ENCODE measurements around the gene BCL6. TPM values are rescaled to one million over a fixed set of nuclear protein-coding genes. Genes with fewer than 3 reads are reported as not detected.

BCL6 gene
- total and polyA plus RNA-seq, 2 of the 8 experiments (the other 6 are each of a cell fraction or from before 2014, with no cell fraction given), result 5.7 to 10.4 TPM

- TF ChIP-seq, protein P1, sequence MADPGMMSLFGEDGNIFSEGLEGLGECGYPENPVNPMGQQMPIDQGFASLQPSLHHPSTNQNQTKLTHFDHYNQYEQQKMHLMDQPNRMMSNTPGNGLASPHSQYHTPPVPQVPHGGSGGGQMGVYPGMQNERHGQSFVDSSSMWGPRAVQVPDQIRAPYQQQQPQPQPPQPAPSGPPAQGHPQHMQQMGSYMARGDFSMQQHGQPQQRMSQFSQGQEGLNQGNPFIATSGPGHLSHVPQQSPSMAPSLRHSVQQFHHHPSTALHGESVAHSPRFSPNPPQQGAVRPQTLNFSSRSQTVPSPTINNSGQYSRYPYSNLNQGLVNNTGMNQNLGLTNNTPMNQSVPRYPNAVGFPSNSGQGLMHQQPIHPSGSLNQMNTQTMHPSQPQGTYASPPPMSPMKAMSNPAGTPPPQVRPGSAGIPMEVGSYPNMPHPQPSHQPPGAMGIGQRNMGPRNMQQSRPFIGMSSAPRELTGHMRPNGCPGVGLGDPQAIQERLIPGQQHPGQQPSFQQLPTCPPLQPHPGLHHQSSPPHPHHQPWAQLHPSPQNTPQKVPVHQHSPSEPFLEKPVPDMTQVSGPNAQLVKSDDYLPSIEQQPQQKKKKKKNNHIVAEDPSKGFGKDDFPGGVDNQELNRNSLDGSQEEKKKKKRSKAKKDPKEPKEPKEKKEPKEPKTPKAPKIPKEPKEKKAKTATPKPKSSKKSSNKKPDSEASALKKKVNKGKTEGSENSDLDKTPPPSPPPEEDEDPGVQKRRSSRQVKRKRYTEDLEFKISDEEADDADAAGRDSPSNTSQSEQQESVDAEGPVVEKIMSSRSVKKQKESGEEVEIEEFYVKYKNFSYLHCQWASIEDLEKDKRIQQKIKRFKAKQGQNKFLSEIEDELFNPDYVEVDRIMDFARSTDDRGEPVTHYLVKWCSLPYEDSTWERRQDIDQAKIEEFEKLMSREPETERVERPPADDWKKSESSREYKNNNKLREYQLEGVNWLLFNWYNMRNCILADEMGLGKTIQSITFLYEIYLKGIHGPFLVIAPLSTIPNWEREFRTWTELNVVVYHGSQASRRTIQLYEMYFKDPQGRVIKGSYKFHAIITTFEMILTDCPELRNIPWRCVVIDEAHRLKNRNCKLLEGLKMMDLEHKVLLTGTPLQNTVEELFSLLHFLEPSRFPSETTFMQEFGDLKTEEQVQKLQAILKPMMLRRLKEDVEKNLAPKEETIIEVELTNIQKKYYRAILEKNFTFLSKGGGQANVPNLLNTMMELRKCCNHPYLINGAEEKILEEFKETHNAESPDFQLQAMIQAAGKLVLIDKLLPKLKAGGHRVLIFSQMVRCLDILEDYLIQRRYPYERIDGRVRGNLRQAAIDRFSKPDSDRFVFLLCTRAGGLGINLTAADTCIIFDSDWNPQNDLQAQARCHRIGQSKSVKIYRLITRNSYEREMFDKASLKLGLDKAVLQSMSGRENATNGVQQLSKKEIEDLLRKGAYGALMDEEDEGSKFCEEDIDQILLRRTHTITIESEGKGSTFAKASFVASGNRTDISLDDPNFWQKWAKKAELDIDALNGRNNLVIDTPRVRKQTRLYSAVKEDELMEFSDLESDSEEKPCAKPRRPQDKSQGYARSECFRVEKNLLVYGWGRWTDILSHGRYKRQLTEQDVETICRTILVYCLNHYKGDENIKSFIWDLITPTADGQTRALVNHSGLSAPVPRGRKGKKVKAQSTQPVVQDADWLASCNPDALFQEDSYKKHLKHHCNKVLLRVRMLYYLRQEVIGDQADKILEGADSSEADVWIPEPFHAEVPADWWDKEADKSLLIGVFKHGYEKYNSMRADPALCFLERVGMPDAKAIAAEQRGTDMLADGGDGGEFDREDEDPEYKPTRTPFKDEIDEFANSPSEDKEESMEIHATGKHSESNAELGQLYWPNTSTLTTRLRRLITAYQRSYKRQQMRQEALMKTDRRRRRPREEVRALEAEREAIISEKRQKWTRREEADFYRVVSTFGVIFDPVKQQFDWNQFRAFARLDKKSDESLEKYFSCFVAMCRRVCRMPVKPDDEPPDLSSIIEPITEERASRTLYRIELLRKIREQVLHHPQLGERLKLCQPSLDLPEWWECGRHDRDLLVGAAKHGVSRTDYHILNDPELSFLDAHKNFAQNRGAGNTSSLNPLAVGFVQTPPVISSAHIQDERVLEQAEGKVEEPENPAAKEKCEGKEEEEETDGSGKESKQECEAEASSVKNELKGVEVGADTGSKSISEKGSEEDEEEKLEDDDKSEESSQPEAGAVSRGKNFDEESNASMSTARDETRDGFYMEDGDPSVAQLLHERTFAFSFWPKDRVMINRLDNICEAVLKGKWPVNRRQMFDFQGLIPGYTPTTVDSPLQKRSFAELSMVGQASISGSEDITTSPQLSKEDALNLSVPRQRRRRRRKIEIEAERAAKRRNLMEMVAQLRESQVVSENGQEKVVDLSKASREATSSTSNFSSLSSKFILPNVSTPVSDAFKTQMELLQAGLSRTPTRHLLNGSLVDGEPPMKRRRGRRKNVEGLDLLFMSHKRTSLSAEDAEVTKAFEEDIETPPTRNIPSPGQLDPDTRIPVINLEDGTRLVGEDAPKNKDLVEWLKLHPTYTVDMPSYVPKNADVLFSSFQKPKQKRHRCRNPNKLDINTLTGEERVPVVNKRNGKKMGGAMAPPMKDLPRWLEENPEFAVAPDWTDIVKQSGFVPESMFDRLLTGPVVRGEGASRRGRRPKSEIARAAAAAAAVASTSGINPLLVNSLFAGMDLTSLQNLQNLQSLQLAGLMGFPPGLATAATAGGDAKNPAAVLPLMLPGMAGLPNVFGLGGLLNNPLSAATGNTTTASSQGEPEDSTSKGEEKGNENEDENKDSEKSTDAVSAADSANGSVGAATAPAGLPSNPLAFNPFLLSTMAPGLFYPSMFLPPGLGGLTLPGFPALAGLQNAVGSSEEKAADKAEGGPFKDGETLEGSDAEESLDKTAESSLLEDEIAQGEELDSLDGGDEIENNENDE (IDR thresholded peaks at IDR 0.05; ENCODE audit: insufficient replicate concordance, low read length), result no peak
- TF ChIP-seq RNF2 (IDR thresholded peaks at IDR 0.05; ENCODE audit: borderline replicate concordance, low read depth, low read length, missing control alignments, poor library complexity, severe bottlenecking) (no peak), SIRT6 (IDR thresholded peaks at IDR 0.05; ENCODE audit: low read length) (no peak), CREB1 (IDR thresholded peaks at IDR 0.05) (no peak), TAF1 (IDR thresholded peaks at IDR 0.05; ENCODE audit: low read depth, low read length) (no peak), BCL11A (IDR thresholded peaks at IDR 0.05; ENCODE audit: low read depth in 2 of 2, low read length in 2 of 2) (no peak), CTCF (IDR thresholded peaks at IDR 0.05; ENCODE audit: control extremely low read depth in 1 of 3, insufficient read depth in 1 of 3, low read depth in 1 of 3, low read length in 3 of 3) (no peak), KDM5A (IDR thresholded peaks at IDR 0.05; ENCODE audit: low read length) (no peak), MAFK (IDR thresholded peaks at IDR 0.05; ENCODE audit: low read depth, low read length) (no peak)
Measured at GRCh38 chr3:187702507-187703033, 42.7 kb downstream of the BCL6 start, which contains the start of gene RTP2 (continued).
